HG03025 (cell line): ENCODE data around the gene CCDC126.
"Not testable (repeated sequence)": the region's sequence is repeated elsewhere in the genome, so short reads cannot be mapped to it uniquely, and the experiment has no call there.

ENCODE experiments used
- ATAC-seq: cut with Tn5 transposase; IDR thresholded peaks from one replicate; pipeline ENCODE4 v1.9.1; 2021; ENCODE audit warnings: mild to moderate bottlenecking, moderate library complexity; ENCODE audit not compliant: unreplicated experiment, low FRiP score

The CCDC126 gene

GRCh38 chr7:23622506-23622925, 25.3 kb downstream of the CCDC126 start:
- no peak for ATAC-seq

GRCh38 chr7:23628370-23628769, 31.2 kb downstream of the CCDC126 start:
- ATAC-seq = no peak

GRCh38 chr7:23633417-23633816, 36.2 kb downstream of the CCDC126 start:
- ATAC-seq = no peak

- ATAC-seq = no peak
Observed at GRCh38 chr7:23645822-23646221, 48.6 kb downstream of the CCDC126 start.

DNA sequence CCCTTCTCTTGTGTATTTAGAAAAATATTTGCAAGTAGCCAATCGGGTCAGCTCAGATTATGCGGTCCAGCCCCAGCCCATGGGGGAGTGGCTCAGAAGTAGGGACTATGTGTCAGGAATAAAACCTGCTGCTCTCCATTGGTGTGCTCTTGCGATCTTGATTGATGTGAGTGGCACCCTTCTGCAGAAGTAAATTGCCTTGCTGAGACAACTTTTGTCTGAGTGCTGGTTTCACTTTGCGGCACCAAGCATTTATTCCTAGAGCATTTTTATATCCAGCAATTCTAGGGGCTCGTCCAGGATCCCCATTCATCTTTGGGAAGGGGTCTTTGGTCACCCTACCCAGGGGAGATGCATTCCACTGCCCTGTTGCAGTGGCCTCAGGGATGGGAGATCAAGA, 56.8 kb downstream of the CCDC126 start:
- ATAC-seq = no peak

DNA sequence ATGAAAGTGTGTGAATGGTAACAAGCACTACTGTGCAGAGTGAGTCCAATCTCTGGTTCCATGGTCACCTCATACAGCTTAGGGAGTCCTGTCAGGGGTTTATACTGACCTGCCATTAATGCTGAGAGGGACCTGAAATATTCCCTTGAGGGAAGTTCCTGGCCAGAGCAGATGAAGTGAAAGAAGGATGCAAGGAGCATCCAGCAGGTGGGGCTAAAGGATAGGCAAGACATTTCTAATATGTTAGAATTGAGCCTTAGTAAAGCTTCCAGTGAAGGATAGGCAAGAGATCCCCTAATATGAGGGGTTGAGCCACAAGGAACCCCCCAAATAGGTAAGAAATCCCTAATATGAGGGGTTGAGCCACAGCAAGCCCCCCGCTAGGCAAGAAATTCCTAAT, 57.3 kb downstream of the CCDC126 start:
- ATAC-seq = no peak

DNA sequence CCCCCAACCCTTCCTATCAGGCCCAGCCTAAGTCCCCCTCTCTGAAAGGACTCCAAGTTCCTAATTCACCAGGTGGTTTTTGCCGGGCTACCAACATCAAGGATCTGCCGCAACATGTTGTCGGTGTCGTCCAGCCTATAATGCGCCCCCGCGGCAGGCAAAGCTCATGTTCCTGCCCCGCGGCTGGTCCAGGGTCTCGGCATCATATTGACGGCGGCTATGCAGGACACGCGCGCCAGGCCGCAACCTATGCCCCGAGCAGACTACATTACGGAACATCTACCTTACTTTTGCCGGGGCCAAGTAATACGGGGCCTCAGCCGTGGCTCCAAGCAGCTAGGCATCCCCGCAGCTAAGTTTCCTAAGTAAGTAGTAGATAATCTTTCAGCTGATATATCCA, 58.3 kb downstream of the CCDC126 start:
- ATAC-seq = no peak

DNA sequence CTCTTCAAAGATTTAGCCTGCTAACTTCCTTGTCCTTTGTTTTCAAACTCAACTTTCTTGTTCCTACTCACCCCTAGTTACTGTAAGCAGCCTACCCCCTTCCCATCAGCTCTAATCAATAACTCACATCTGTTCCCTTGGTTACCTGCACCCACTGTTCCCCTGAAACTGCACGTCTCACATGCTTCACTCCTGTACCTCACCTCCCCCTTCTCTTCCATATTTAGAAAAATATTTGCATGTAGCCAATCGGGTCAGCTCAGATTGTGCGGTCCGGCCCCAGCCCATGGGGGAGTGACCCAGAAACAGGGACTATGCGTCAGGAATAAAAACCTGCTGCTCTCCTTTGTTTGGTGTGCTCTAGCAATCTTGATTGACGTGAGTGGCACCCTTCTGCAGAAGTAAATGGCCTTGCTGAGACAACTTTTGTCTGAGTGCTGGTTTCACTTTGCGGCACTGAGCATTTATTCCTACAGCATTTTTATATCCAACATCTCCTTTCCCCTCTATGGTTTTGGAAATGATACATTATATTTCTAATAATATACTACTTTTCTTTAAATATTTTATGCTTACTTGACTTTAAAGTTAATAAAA, 61.7 kb downstream of the CCDC126 start:
- no peak for ATAC-seq

- ATAC-seq = no peak
Observed at GRCh38 chr7:23661385-23661784, 64.2 kb downstream of the CCDC126 start.

DNA sequence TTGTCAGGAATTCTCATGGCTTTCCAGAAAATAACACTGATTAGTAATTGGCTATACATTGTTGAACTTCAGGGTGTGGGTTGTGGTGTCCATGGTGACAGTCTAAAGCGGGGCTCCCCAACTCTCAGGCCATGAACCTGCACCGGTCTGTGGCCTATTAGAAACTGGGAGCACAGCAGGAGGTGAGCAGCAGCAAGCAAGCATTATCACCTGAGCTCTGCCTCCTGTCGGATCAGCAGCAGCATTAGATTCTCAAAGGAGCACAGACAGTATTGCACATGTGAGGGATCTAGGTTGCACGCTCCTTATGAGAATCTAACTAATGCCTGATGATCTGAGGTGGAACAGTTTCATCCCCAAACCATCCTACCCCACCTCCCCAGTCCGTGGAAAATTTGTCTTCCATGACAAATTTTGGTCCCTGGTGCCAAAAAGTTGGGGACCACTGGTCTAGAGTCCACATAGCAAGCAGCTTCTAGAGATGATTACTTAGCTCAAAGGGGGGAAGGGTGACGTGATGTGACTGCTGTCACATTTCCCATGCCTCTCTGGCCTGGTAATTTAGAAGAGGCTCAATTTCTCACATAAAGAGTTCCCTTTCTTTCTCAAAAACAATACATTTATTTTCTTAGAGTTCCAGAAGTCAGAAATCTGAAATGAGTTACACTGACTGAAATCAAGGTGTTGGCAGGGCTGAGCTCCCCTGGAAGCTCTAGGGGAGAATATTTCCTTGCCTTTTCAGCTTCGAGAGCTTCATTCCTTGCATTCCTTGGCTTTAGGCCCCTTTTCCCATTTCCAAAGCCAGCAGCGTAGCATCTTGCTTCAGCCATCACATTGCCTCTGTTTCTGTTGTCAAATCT, 65.2 kb downstream of the CCDC126 start:
- no peak for ATAC-seq

- ATAC-seq = no peak
Observed at GRCh38 chr7:23662984-23663313, 65.8 kb downstream of the CCDC126 start.

GRCh38 chr7:23664122-23664521, 66.9 kb downstream of the CCDC126 start:
- no peak for ATAC-seq

- no peak for ATAC-seq
Observed at GRCh38 chr7:23672033-23672432, 74.9 kb downstream of the CCDC126 start.

GRCh38 chr7:23679898-23680413, 82.8 kb downstream of the CCDC126 start, which contains the start of gene FAM221A:
Gene FAM221A, plus strand, starts transcription at chr7:23680199. Its CDS starts 20 bp downstream, at chr7:23680219.
- peak; percentile 96 for ATAC-seq

GRCh38 chr7:23680414-23681405, 83.5 kb downstream of the CCDC126 start:
- ATAC-seq = peak; percentile 39

- not testable (repeated sequence) for ATAC-seq
Observed at GRCh38 chr7:23684041-23684440, 86.9 kb downstream of the CCDC126 start.

GRCh38 chr7:23685731-23686130, 88.5 kb downstream of the CCDC126 start:
- no peak for ATAC-seq

DNA sequence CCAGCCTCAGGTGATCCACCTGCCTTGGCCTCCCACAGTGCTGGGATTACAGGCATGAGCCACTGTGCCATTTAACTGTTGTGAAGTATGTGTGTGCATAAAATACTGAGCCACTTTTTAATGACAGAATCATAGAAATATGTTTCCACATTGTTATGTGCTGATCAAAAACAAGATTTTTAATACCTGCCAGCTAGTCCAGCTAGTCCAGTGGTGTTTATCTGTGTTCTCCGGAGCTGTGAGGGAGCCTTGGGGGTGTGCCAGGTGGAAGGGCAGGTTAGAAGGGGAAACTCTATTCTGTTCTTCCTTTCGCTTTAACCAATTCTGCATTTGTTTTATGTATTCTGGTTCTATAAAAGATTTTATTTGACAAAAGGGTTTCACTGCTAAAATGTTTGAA, 89.8 kb downstream of the CCDC126 start:
- ATAC-seq = no peak

GRCh38 chr7:23689165-23689564, 92.0 kb downstream of the CCDC126 start:
- no peak for ATAC-seq

- no peak for ATAC-seq
Observed at GRCh38 chr7:23691320-23691719, 94.1 kb downstream of the CCDC126 start.

DNA sequence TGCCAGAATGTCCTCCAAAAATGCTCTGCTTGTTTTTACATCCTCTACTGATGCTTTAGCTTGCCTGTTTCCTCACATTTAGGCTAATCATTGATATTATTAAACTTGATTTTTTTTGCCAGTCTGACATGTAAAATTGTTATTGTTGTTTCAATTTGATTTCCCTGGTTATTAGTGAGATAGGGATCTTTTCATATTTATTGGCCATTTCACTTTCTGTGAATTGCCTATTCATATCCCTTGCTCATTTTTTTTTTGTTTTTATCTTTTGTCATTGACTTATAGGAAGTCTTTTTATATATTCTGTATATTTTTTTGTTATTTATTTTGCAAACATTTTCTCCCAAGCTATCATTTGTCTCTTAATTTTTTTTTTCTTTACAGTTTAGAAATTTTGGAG, 96.0 kb downstream of the CCDC126 start:
- no peak for ATAC-seq
